WERI-Rb-1 (cell line): ENCODE results near the gene B9D2.

Experiments used
- DNase-seq: peaks from one replicate; pipeline ENCODE4 v3.0.0-alpha.2; 2020
- H3K27ac ChIP-seq: fragments of 250-450 bp; sonication (Bioruptor Pico); 2 replicates; pipeline ENCODE4 v1.5.1; 2020; ENCODE audit warnings: mild to moderate bottlenecking, moderate library complexity
- H3K27me3 ChIP-seq: fragments of 250-450 bp; sonication (Bioruptor Pico); 2 replicates; pipeline ENCODE4 v1.5.1; 2021; ENCODE audit warnings: mild to moderate bottlenecking, low read depth, moderate library complexity; ENCODE audit not compliant: insufficient read depth, severe bottlenecking
- H3K36me3 ChIP-seq: fragments of 250-450 bp; sonication (Bioruptor Pico); 2 replicates; pipeline ENCODE4 v1.5.1; 2020; ENCODE audit warnings: mild to moderate bottlenecking, moderate library complexity
- H3K4me3 ChIP-seq: 2 replicates; pipeline ENCODE4 v1.5.1; 2011; ENCODE audit warnings: low read depth, mild to moderate bottlenecking, control low read depth, low read length
- H3K9me3 ChIP-seq: fragments of 250-450 bp; sonication (Bioruptor Pico); 2 replicates; pipeline ENCODE4 v1.5.1; 2021; ENCODE audit warnings: mild to moderate bottlenecking, moderate library complexity; ENCODE audit not compliant: severe bottlenecking
- CTCF ChIP-seq: IDR thresholded peaks from 2 replicates; pipeline ENCODE4 v1.5.1; 2011; ENCODE audit warnings: low read depth, mild to moderate bottlenecking, control low read depth, inconsistent platforms, low read length

B9D2 gene

GRCh38 chr19:41324231-41324702 is 39.7 kb downstream of the B9D2 start:
- Histone ChIP-seq H3K36me3 (peaks cover 24% of the 10 kb centered on the region), H3K4me3 (no peak overlapping the region)

DNA sequence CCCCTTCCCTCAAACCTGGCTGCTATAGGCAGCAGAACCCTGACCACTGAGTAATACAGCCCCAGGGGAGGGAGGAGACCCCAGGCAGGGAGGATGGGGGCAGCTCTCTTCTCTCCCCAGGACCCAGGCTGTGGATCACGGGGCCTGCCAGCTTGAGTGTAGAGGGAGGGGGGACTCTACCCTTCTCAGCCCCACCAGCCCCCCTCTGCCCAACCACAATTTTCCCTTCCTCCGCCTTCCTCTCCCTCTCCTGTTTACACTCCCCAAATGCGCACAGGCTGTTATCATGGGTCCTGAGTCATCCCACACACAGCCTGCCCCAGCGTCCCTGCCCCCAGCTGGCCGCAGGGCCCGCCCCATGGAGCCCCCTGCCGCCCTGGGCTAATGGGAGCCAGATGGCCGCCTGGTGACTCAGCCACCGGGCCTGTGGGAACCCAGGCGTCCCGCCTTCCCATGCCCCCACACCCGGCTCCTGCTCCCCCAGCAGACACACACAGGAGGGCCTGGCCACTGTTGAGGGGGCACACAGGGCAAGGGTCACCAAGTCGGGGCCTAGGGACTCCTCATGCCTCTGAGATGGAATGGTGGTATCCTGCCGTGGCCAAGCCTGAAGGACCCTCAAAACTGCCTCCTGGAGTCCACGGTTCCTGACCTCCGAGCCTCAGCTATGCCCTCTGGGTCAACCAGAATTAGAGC is 40.4 kb downstream of the B9D2 start:
- H3K36me3 ChIP-seq: peaks cover 31% of the 10 kb centered on the region
- peak; percentile 59 for DNase-seq
- no peak overlapping the region for H3K4me3 ChIP-seq
- H3K27ac ChIP-seq: peak overlapping the region; percentile 61
- no peaks in the 10 kb centered on the region for H3K27me3 ChIP-seq
- no peak for TF ChIP-seq CTCF
- no peaks in the 10 kb centered on the region for H3K9me3 ChIP-seq

More at GRCh38 chr19:41324231-41324702, 39.7 kb downstream of the B9D2 start:
- Histone ChIP-seq H3K9me3 (no peaks in the 10 kb centered on the region), H3K27me3 (no peaks in the 10 kb centered on the region), H3K27ac (peak overlapping the region; percentile 61)
- no peak for DNase-seq
- TF ChIP-seq CTCF: no peak

GRCh38 chr19:41323023-41323422 is 40.9 kb downstream of the B9D2 start:
- TF ChIP-seq CTCF: no peak
- H3K4me3 ChIP-seq: no peak overlapping the region
- no peaks in the 10 kb centered on the region for H3K27me3 ChIP-seq
- peaks cover 36% of the 10 kb centered on the region for H3K36me3 ChIP-seq
- H3K27ac ChIP-seq: peak overlapping the region; percentile 61
- DNase-seq: no peak
- no peaks in the 10 kb centered on the region for H3K9me3 ChIP-seq

DNA sequence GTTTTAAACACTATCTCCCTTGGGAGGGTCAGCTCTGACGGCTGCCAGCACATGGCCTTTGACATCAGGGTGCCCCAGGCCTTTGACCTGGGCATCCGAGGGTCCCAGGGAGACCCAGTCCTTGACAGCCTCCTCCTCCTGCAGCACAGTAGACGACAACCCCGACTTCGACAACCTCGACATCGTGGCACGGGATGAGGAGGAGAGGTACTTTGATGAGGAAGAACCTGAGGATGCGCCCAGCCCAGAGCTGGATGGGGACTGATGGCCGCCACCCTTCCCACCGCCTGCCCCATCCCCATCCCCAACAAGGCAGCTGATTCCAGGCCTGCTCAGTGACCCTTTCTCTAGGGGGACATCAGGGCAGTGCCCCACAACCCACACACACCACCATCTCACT is 41.5 kb downstream of the B9D2 start:
- peaks cover 36% of the 10 kb centered on the region for H3K36me3 ChIP-seq
- DNase-seq: no peak
- no peak for TF ChIP-seq CTCF
- no peaks in the 10 kb centered on the region for H3K27me3 ChIP-seq
- H3K27ac ChIP-seq: peak overlapping the region; percentile 61
- H3K9me3 ChIP-seq: no peaks in the 10 kb centered on the region
- H3K4me3 ChIP-seq: no peak overlapping the region

DNA sequence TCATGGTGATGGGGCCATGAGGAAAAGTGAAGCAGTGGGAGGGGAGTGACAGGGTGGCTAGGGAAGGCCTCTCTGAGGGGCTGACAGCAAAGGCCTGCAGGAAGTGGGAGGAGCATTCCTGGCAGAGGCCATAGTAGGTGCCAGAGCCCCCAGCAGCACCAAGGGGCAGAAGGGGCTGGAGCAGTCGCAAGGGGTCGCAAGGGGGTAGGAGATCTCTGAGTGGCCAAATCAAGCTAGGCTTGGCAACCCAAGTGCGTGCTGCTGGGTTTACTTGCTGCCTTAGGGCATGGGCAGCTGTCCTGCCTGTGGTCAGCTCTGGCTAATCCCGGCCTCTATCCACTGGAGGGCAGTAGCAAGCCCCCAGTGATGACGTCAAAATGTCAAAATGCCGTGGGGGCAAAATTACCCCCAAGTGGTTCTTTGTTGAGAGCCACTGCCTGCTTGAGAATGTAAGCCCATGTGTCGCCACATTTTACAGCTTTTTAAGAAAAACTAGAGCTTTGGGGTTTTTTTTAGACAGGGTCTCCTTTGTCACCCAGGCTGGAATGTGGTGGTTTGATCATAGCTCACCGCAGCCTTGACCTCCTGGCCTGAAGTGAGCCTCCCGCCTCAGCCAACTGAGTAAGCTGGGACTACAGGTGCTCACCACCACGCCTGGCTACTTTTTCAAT is 42.2 kb downstream of the B9D2 start:
- Histone ChIP-seq H3K4me3 (no peak overlapping the region), H3K27me3 (no peaks in the 10 kb centered on the region), H3K36me3 (peaks cover 43% of the 10 kb centered on the region), H3K27ac (peak overlapping the region; percentile 61; the same call in 1 of the 2 replicates), H3K9me3 (no peaks in the 10 kb centered on the region)
- peak; percentile 55 for DNase-seq
- TF ChIP-seq CTCF: peak; percentile 74
